Measurements from ENCODE around the gene TUBB3. TPM values are rescaled to one million over a fixed set of nuclear protein-coding genes. Genes with fewer than 3 reads are reported as not detected.
A peak's percentile ranks its signal among the peaks of the same experiment; 100 is the strongest.

TUBB3 gene
- total RNA-seq, 1 experiment from 2014 or later: 164 TPM

DNA sequence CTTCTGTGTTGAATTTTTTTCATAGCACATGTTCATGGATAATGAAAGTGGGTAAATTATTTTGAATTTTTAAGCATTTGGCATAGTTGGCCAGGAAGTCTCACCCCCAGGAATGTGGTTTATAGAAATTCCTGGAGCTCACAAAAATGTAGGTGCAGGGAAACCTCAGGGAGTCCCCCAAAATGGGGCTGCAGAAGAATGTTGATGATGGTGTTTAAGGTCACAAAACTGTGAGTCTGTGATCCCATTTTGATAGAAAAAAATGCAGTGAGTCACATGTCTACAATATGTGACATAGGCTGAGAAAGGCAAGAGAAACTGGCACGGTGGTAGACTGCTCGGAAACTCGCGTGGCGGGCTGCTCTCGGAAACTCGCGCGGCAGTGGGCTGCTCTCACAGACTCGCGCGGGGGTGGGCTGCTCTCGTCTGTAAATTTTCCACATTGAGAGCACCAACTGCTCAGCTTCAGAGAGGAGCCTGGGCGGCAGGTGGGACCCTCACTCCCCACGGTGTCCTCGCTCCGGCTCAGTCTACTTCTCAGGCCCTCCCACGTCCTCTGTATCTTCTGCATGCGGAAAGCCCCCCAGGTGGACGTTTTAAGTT lies 23.2 kb upstream of the TUBB3 start:
- no peaks in the 10 kb centered on the region for H3K9me3 ChIP-seq (ENCODE audit: control insufficient read depth, low read depth, low read length)
- no peak overlapping the region for H3K14ac ChIP-seq (ENCODE audit: insufficient read depth, low read length)
- H3K23ac ChIP-seq (ENCODE audit: insufficient read length, low read depth, low read length): no peak overlapping the region
- H3K56ac ChIP-seq (ENCODE audit: insufficient read length, low read depth, low read length): no peak overlapping the region
- peaks cover 25 to 58% (median 56%) of the 10 kb centered on the region in 3 experiments for H3K36me3 Mint-ChIP-seq (ENCODE audit: insufficient read depth in 1 of 3, low read depth in 3 of 3)
- no peaks in the 10 kb centered on the region for H3K27me3 Mint-ChIP-seq (ENCODE audit: low read depth)
- no peaks in the 10 kb centered on the region for H3K79me1 ChIP-seq (ENCODE audit: insufficient read depth, low read depth, low read length, poor library complexity, severe bottlenecking)
- no peaks in the 10 kb centered on the region for H3K4me1 ChIP-seq (ENCODE audit: insufficient read depth, low read length)
- no peak overlapping the region for H3K4me2 ChIP-seq (ENCODE audit: insufficient read depth, insufficient read length, low read length)
- no peak overlapping the region for H3K9ac ChIP-seq (ENCODE audit: extremely low read depth, insufficient read length, low read length)
- WGBS (ENCODE audit: extremely low coverage, insufficient read length, low lambda C conversion rate): no CpG with 5 or more reads among the region's 20 CpGs
- H3K27me3 ChIP-seq (ENCODE audit: insufficient read depth, low read length): no peaks in the 10 kb centered on the region
- H3K27ac Mint-ChIP-seq: peak overlapping the region in 2 of 3 experiments; percentile 46 to 59; a peak in 1 of 7 replicates
- no peak overlapping the region for H4K91ac ChIP-seq (ENCODE audit: insufficient read length, low read depth, low read length)
- no peak overlapping the region for H3K18ac ChIP-seq (ENCODE audit: insufficient read length, low read depth, low read length)
- no peak overlapping the region for H2BK120ac ChIP-seq (ENCODE audit: low read depth, low read length, poor library complexity, severe bottlenecking)
- H2BK5ac ChIP-seq (ENCODE audit: insufficient read length, low read length): no peak overlapping the region
- H3K4ac ChIP-seq (ENCODE audit: low read depth, low read length): no peak overlapping the region
- TF ChIP-seq, protein P1, sequence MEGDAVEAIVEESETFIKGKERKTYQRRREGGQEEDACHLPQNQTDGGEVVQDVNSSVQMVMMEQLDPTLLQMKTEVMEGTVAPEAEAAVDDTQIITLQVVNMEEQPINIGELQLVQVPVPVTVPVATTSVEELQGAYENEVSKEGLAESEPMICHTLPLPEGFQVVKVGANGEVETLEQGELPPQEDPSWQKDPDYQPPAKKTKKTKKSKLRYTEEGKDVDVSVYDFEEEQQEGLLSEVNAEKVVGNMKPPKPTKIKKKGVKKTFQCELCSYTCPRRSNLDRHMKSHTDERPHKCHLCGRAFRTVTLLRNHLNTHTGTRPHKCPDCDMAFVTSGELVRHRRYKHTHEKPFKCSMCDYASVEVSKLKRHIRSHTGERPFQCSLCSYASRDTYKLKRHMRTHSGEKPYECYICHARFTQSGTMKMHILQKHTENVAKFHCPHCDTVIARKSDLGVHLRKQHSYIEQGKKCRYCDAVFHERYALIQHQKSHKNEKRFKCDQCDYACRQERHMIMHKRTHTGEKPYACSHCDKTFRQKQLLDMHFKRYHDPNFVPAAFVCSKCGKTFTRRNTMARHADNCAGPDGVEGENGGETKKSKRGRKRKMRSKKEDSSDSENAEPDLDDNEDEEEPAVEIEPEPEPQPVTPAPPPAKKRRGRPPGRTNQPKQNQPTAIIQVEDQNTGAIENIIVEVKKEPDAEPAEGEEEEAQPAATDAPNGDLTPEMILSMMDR (conservative IDR thresholded peaks at IDR 0.05): no peak
- H3K4me1 Mint-ChIP-seq: no peaks in the 10 kb centered on the region
- H2BK12ac ChIP-seq (ENCODE audit: insufficient read length, low read depth, low read length): no peak overlapping the region
- DNase-seq: no peak
- H2BK20ac ChIP-seq (ENCODE audit: low read depth, low read length, poor library complexity, severe bottlenecking): no peak overlapping the region
- H4K5ac ChIP-seq (ENCODE audit: insufficient read length, low read depth, low read length): no peak overlapping the region
- H3T11ph ChIP-seq (ENCODE audit: low read length): no peak overlapping the region
- H3K27ac ChIP-seq (ENCODE audit: insufficient read length, low read depth, low read length): no peak overlapping the region
- no peak overlapping the region for H2AFZ ChIP-seq (ENCODE audit: low read length)
- H2AK5ac ChIP-seq (ENCODE audit: insufficient read length, low read length): no peak overlapping the region
- no peaks in the 10 kb centered on the region for H3K79me2 ChIP-seq (ENCODE audit: insufficient read depth, low read length)
- no peak overlapping the region for H4K8ac ChIP-seq (replicated peaks; ENCODE audit: insufficient read length, low read depth, low read length)
- peak overlapping the region in 1 of 2 experiments; percentile 36; a peak in 1 of 5 replicates for H3K4me3 Mint-ChIP-seq
- H3K9me3 Mint-ChIP-seq: no peaks in the 10 kb centered on the region
- H2BK15ac ChIP-seq (ENCODE audit: low read depth, low read length): no peak overlapping the region
- no peaks in the 10 kb centered on the region for H4K20me1 ChIP-seq (ENCODE audit: control insufficient read depth, insufficient read depth, insufficient read length)
- no peaks in the 10 kb centered on the region for H3K23me2 ChIP-seq (ENCODE audit: insufficient read length, low read depth, low read length, poor library complexity, severe bottlenecking)
